ENCODE data around the gene CLEC18B.
"Not testable (repeated sequence)": the region's sequence is repeated elsewhere in the genome, so short reads cannot be mapped to it uniquely, and the experiment has no call there.

The CLEC18B gene

GRCh38 chr16:74443624-74444346, 22.5 kb upstream of the CLEC18B start:
- DNase-seq (ENCODE audit: low read depth in 2 of 2) = not testable (repeated sequence)

- no peak for DNase-seq (ENCODE audit: low read depth in 2 of 2)
These were observed 18.4 kb upstream of the CLEC18B start for GRCh38 chr16:74439685-74440084.

GRCh38 chr16:74438492-74438979, 17.3 kb upstream of the CLEC18B start:
- DNase-seq (ENCODE audit: low read depth in 2 of 2) = no peak

GRCh38 chr16:74431516-74431915, 10.2 kb upstream of the CLEC18B start:
- DNase-seq (ENCODE audit: low read depth in 2 of 2) = no peak

- DNase-seq (ENCODE audit: low read depth in 2 of 2) = peak in 1 of 2 experiments; percentile 2
These were observed 8.9 kb upstream of the CLEC18B start for GRCh38 chr16:74430036-74430712.

GRCh38 chr16:74428493-74428892, 7.2 kb upstream of the CLEC18B start:
- not testable (repeated sequence) for DNase-seq (ENCODE audit: low read depth in 2 of 2)

GRCh38 chr16:74425751-74426150, 4.5 kb upstream of the CLEC18B start:
- not testable (repeated sequence) for DNase-seq (ENCODE audit: low read depth in 2 of 2)

GRCh38 chr16:74423721-74424120, 2.4 kb upstream of the CLEC18B start:
- DNase-seq (ENCODE audit: low read depth in 2 of 2) = not testable (repeated sequence)

- DNase-seq (ENCODE audit: low read depth in 2 of 2) = not testable (repeated sequence)
These were observed 808 bp upstream of the CLEC18B start for GRCh38 chr16:74422086-74422485.

GRCh38 chr16:74421482-74421785, 156 bp upstream of the CLEC18B start:
- not testable (repeated sequence) for DNase-seq (ENCODE audit: low read depth in 2 of 2)

GRCh38 chr16:74419811-74420210, 1.5 kb downstream of the CLEC18B start:
- not testable (repeated sequence) for DNase-seq (ENCODE audit: low read depth in 2 of 2)

GRCh38 chr16:74417897-74418296, 3.4 kb downstream of the CLEC18B start:
- DNase-seq (ENCODE audit: low read depth in 2 of 2) = not testable (repeated sequence)

GRCh38 chr16:74413920-74414319, 7.4 kb downstream of the CLEC18B start:
- not testable (repeated sequence) for DNase-seq (ENCODE audit: low read depth in 2 of 2)

GRCh38 chr16:74413485-74413884, 7.8 kb downstream of the CLEC18B start:
- DNase-seq (ENCODE audit: low read depth in 2 of 2) = not testable (repeated sequence)

GRCh38 chr16:74412775-74413390, 8.4 kb downstream of the CLEC18B start:
- not testable (repeated sequence) for DNase-seq (ENCODE audit: low read depth in 2 of 2)

GRCh38 chr16:74412138-74412774, 9.0 kb downstream of the CLEC18B start:
- not testable (repeated sequence) for DNase-seq (ENCODE audit: low read depth in 2 of 2)

GRCh38 chr16:74410981-74411380, 10.3 kb downstream of the CLEC18B start:
- DNase-seq (ENCODE audit: low read depth in 2 of 2) = not testable (repeated sequence)

- DNase-seq (ENCODE audit: low read depth in 2 of 2) = not testable (repeated sequence)
These were observed 11.0 kb downstream of the CLEC18B start for GRCh38 chr16:74410057-74410957.

- DNase-seq (ENCODE audit: low read depth in 2 of 2) = not testable (repeated sequence)
These were observed 11.9 kb downstream of the CLEC18B start for GRCh38 chr16:74409185-74409981.

GRCh38 chr16:74407362-74407705, 13.9 kb downstream of the CLEC18B start:
- not testable (repeated sequence) for DNase-seq (ENCODE audit: low read depth in 2 of 2)
